Endothelial cell of umbilical vein (primary cell): ENCODE measurements around the gene PROK1. TPM values are rescaled to one million over a fixed set of nuclear protein-coding genes. Genes with fewer than 3 reads are reported as not detected.

Experiments
- BruUV-seq: library from RNA; stranded (reverse); fragments of 400-500 nt; replicated peaks from 2 replicates; lab custom pipeline; 2021; lab: Mats Ljungman, UMichigan
- CTCF ChIA-PET: fragments of 300-600, 350-600 bp; sonication (Branson Sonifier 250); formaldehyde crosslinking; loops from one replicate; lab custom pipeline; 2021; ENCODE audit warnings: antibody characterized with exemption, inconsistent platforms; lab: Charles Lee
- POLR2A ChIA-PET: fragments of 300-600, 350-600 bp; sonication (Branson Sonifier 250); formaldehyde crosslinking; loops from one replicate; lab custom pipeline; 2021; ENCODE audit warnings: antibody characterized with exemption, inconsistent platforms; lab: Charles Lee
- DNase-seq: peaks from one replicate; pipeline ENCODE4 v3.0.0-alpha.2; 2011; ENCODE audit warnings: low read depth, low spot score
- FAIRE-seq: peaks from 2 replicates; lab custom pipeline; 2011; peaks lifted over from hg19 to GRCh38; lab: Jason Lieb, UNC
- H2AFZ ChIP-seq: 2 replicates; pipeline ENCODE4 v1.6.0; 2012; ENCODE audit warnings: low read depth, low read length, control low read depth, inconsistent platforms
- H3K27ac ChIP-seq: 2 replicates; pipeline ENCODE4 v1.5.1; 2011; ENCODE audit warnings: low read depth, mild to moderate bottlenecking, control low read depth, low read length, moderate library complexity; ENCODE audit not compliant: insufficient read depth
- H3K27me3 ChIP-seq, 2 experiments: 2 replicates each; pipeline versions ENCODE4 v1.6.0 to v1.6.1; 2011; ENCODE audit warnings: low read length in 2 of 2, mixed read lengths in 1 of 2; ENCODE audit not compliant: control insufficient read depth in 2 of 2, insufficient read depth in 2 of 2
- H3K36me3 ChIP-seq, 2 experiments: 2 replicates in 1 of 2; 3 replicates in 1 of 2; pipeline ENCODE4 v1.5.1; 2011; ENCODE audit warnings: low read length in 2 of 2, mild to moderate bottlenecking in 1 of 2, moderate library complexity in 1 of 2; ENCODE audit not compliant: control insufficient read depth in 2 of 2, insufficient read depth in 2 of 2; ENCODE audit errors: extremely low read depth in 1 of 2
- H3K4me1 ChIP-seq: 3 replicates; pipeline ENCODE4 v1.5.1; 2011; ENCODE audit warnings: mild to moderate bottlenecking, low read length; ENCODE audit not compliant: control insufficient read depth, insufficient read depth; ENCODE audit errors: extremely low read depth
- H3K4me2 ChIP-seq: 2 replicates; pipeline ENCODE4 v1.6.1; 2011; ENCODE audit warnings: low read length, control low read depth, mixed read lengths; ENCODE audit not compliant: insufficient read depth
- H3K4me3 ChIP-seq, 3 experiments: fragments of 200-600 bp in 1 of 3; sonication (generic), shearing (Covaris generic) in 1 of 3; replicated peaks in 1 of 3; 2 replicates each; pipeline ENCODE4 v1.5.1; 2011 to 2016; ENCODE audit warnings: control low read depth in 3 of 3, low read length in 3 of 3, mild to moderate bottlenecking in 2 of 3, inconsistent platforms in 1 of 3, low read depth in 1 of 3, moderate library complexity in 1 of 3; ENCODE audit not compliant: insufficient read depth in 1 of 3
- H3K79me2 ChIP-seq: 2 replicates; pipeline ENCODE4 v1.6.0; 2012; ENCODE audit warnings: low read length, inconsistent platforms; ENCODE audit not compliant: control insufficient read depth, insufficient read depth
- H3K9ac ChIP-seq: replicated peaks from 2 replicates; pipeline ENCODE3; 2011; ENCODE audit warnings: low read length, control low read depth; ENCODE audit not compliant: insufficient read depth; ENCODE audit errors: extremely low read depth
- H3K9me1 ChIP-seq: replicated peaks from 3 replicates; pipeline ENCODE4 v1.6.0; 2011; ENCODE audit warnings: mild to moderate bottlenecking, low read length; ENCODE audit not compliant: control insufficient read depth, insufficient read depth; ENCODE audit errors: extremely low read depth
- H3K9me3 ChIP-seq: replicated peaks from 2 replicates; pipeline ENCODE4 v1.5.1; 2012; ENCODE audit warnings: low read length, inconsistent platforms; ENCODE audit not compliant: control insufficient read depth, insufficient read depth
- H4K20me1 ChIP-seq: replicated peaks from 2 replicates; pipeline ENCODE3; 2011; ENCODE audit warnings: mild to moderate bottlenecking, low read length; ENCODE audit not compliant: control insufficient read depth, insufficient read depth; ENCODE audit errors: extremely low read depth
- CTCF ChIP-seq, 2 donors: IDR thresholded peaks; 1 replicate in 1 of 2; 2 replicates in 1 of 2; pipeline ENCODE4 v1.5.1; 2011; ENCODE audit warnings: low read length in 2 of 2, mild to moderate bottlenecking in 2 of 2, moderate library complexity in 2 of 2, control low read depth in 1 of 2, inconsistent platforms in 1 of 2, low read depth in 1 of 2; ENCODE audit not compliant: insufficient read depth in 1 of 2; ENCODE audit errors: extremely low read depth in 1 of 2
- EZH2 ChIP-seq: IDR thresholded peaks from 2 replicates; pipeline ENCODE4 v1.6.1; 2012; ENCODE audit warnings: borderline replicate concordance, low read depth, mild to moderate bottlenecking, moderate library complexity, low read length, inconsistent platforms; ENCODE audit not compliant: severe bottlenecking
- GATA2 ChIP-seq: IDR thresholded peaks from 2 replicates; pipeline ENCODE4 v1.7.0; 2011; ENCODE audit warnings: low read depth, mild to moderate bottlenecking, moderate library complexity, mixed read lengths, low read length; ENCODE audit not compliant: insufficient read length, insufficient read depth
- JUN ChIP-seq: IDR thresholded peaks from 2 replicates; pipeline ENCODE4 v1.6.1; 2011; ENCODE audit warnings: borderline replicate concordance, low read depth; ENCODE audit not compliant: insufficient read length, insufficient read depth
- MYC ChIP-seq: IDR thresholded peaks from one replicate; pipeline ENCODE4 v1.6.1; 2011; ENCODE audit warnings: mild to moderate bottlenecking, low read depth, low read length
- POLR2A ChIP-seq: IDR thresholded peaks from 2 replicates; pipeline ENCODE4 v1.6.1; 2012; ENCODE audit warnings: low read depth, mild to moderate bottlenecking, control low read depth, low read length
- POLR2AphosphoS5 ChIP-seq: IDR thresholded peaks from 2 replicates; pipeline ENCODE4 v1.6.1; 2012; ENCODE audit warnings: low read depth, mild to moderate bottlenecking, control low read depth, low read length, moderate library complexity; ENCODE audit not compliant: insufficient read depth
- dilution Hi-C: fragments of 300-500 bp; cut with MboI; formaldehyde crosslinking; loops from one replicate; pipeline ENCODE4 v1.15.0; 2019; ENCODE audit warnings: low sequenced_read_pairs; ENCODE audit not compliant: extremely low pct_ligation_motif_present
- intact Hi-C: fragments of 100-400 bp; cut with micrococcal nuclease; formaldehyde crosslinking; loops from one replicate; pipeline ENCODE4 v1.10.0; 2022
- polyA plus RNA-seq, 4 experiments: library from polyadenylated mRNA; depleted of rRNA in 3 of 4; stranded (reverse) in 3 of 4; unstranded in 1 of 4; fragments of >200 nt; gene quantifications; 2 replicates each; pipeline versions ENCODE4 v1.2.1 to v1.2.3, GENCODE V29; 2011 to 2012; ENCODE audit warnings: missing spikeins in 1 of 4
- total RNA-seq: library from RNA; stranded (reverse); gene quantifications from 2 replicates; pipeline ENCODE4 v1.2.3, GENCODE V29; 2021
- TF ChIP-seq, protein P1 (sequence below): IDR thresholded peaks from 2 replicates; pipeline ENCODE4 v1.6.1; 2011; ENCODE audit not compliant: insufficient read depth, insufficient read length

The PROK1 gene
- total and polyA plus RNA-seq, 2 donors (not counting 3 experiments of a cell fraction or from before 2014, with no cell fraction given): not detected

DNA sequence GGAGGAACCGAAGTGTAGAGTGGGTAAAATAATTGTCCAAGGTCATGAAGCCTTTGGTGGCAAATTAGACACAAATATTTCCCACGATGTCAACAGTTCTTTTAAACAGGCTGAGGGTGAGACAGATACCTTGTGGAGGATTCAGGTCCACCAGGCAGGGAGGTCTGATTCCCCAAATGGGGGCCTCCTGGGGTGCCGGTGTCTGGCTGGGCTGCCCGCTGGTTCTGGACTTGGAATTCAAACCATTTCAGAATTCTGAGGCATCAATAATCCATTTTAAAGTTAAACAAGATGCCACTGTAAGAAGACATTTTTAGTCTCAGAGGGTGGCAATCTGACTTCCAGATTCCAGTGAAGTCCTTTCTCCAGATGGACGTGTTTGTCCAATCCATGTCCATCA is 52.5 kb downstream of the PROK1 start:
- ChIA-PET POLR2A (no interaction called here), CTCF (no interaction called here)
- intact Hi-C loops: no loop called here
- Histone ChIP-seq H3K9ac (no peak overlapping the region), H4K20me1 (no peaks in the 10 kb centered on the region), H3K36me3 (no peaks in the 10 kb centered on the region), H3K27me3 (peaks cover under 1 to 2% of the 10 kb centered on the region in 2 experiments), H3K4me3 (no peak overlapping the region), H3K4me1 (no peaks in the 10 kb centered on the region), H3K79me2 (no peaks in the 10 kb centered on the region), H3K4me2 (no peak overlapping the region), H2AFZ (no peak overlapping the region), H3K27ac (no peak overlapping the region), H3K9me1 (no peaks in the 10 kb centered on the region), H3K9me3 (no peaks in the 10 kb centered on the region)
- FAIRE-seq (no peak), DNase-seq (no peak)
- TF ChIP-seq POLR2AphosphoS5: no peak
- TF ChIP-seq POLR2A: no peak
- no peak for TF ChIP-seq EZH2
- no peak for TF ChIP-seq CTCF (IDR thresholded peaks at IDR 0.05; ENCODE audit: extremely low read depth in 1 of 2, insufficient read depth in 1 of 2, low read depth in 1 of 2, low read length in 2 of 2)
- TF ChIP-seq MYC: no peak
- no peak for TF ChIP-seq JUN
- TF ChIP-seq, protein P1, sequence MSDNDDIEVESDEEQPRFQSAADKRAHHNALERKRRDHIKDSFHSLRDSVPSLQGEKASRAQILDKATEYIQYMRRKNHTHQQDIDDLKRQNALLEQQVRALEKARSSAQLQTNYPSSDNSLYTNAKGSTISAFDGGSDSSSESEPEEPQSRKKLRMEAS: no peak
- TF ChIP-seq GATA2: no peak
- dilution Hi-C loops: no loop called here
- BruUV-seq: no TSS peak
